Measurements from ENCODE around the gene NUDT3. TPM values are rescaled to one million over a fixed set of nuclear protein-coding genes. Genes with fewer than 3 reads are reported as not detected.
"Not testable (repeated sequence)": the region's sequence is repeated elsewhere in the genome, so short reads cannot be mapped to it uniquely, and the experiment has no call there.

The NUDT3 gene
- total and polyA plus RNA-seq, 4 donors = 3.2 to 20.2 (median 9.5) TPM

DNA sequence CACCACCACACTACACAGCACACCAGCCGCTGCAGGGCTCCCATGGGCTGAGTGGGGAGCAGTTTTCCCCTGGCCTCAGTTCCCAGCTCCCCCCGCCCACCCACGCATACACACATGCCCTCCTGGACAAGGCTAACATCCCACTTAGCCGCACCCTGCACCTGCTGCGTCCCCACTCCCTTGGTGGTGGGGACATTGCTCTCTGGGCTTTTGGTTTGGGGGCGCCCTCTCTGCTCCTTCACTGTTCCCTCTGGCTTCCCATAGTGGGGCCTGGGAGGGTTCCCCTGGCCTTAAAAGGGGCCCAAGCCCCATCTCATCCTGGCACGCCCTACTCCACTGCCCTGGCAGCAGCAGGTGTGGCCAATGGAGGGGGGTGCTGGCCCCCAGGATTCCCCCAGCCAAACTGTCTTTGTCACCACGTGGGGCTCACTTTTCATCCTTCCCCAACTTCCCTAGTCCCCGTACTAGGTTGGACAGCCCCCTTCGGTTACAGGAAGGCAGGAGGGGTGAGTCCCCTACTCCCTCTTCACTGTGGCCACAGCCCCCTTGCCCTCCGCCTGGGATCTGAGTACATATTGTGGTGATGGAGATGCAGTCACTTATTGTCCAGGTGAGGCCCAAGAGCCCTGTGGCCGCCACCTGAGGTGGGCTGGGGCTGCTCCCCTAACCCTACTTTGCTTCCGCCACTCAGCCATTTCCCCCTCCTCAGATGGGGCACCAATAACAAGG lies 147.3 kb downstream of the NUDT3 start:
- H3K27me3 ChIP-seq (ENCODE audit: control insufficient read depth in 4 of 4, insufficient read depth in 4 of 4, low read length in 3 of 4); DNase-seq (ENCODE audit: low spot score); H3K9me3 ChIP-seq (ENCODE audit: control insufficient read depth in 4 of 4, low read length in 3 of 4); H3K4me3 ChIP-seq (ENCODE audit: low read depth in 1 of 3, low read length in 3 of 3); H3K9ac ChIP-seq (ENCODE audit: low read depth in 1 of 2, low read length in 2 of 2); H3K27ac ChIP-seq (ENCODE audit: low read depth in 1 of 2, low read length in 2 of 2): not testable (repeated sequence)
- 88% methylated on average over 13 of the region's 13 CpGs for WGBS
- peaks cover 3 to 19% (median 7%) of the 10 kb centered on the region in 4 donors for H3K4me1 ChIP-seq (ENCODE audit: control insufficient read depth in 4 of 4, insufficient read depth in 4 of 4, low read length in 3 of 4)
- H3K36me3 ChIP-seq (ENCODE audit: control insufficient read depth in 4 of 4, insufficient read depth in 3 of 4, low read depth in 1 of 4, low read length in 3 of 4) = peaks cover 0 to 17% (median 6%) of the 10 kb centered on the region in 4 donors

- TF ChIP-seq YY1 (IDR thresholded peaks at IDR 0.05) (no peak), HNF4G (IDR thresholded peaks at IDR 0.05) (no peak), GABPA (IDR thresholded peaks at IDR 0.05 in 1 of 2, conservative IDR thresholded peaks at IDR 0.05 in 1 of 2) (no peak), FOXA2 (IDR thresholded peaks at IDR 0.05) (no peak), NR2F2 (IDR thresholded peaks at IDR 0.05) (no peak), SP1 (IDR thresholded peaks at IDR 0.05) (no peak), CTCF (IDR thresholded peaks at IDR 0.05; ENCODE audit: low read depth, low read length, missing input control) (no peak)
- TF ChIP-seq, protein P1, sequence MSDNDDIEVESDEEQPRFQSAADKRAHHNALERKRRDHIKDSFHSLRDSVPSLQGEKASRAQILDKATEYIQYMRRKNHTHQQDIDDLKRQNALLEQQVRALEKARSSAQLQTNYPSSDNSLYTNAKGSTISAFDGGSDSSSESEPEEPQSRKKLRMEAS (IDR thresholded peaks at IDR 0.05) = no peak
- TF ChIP-seq, protein P2, sequence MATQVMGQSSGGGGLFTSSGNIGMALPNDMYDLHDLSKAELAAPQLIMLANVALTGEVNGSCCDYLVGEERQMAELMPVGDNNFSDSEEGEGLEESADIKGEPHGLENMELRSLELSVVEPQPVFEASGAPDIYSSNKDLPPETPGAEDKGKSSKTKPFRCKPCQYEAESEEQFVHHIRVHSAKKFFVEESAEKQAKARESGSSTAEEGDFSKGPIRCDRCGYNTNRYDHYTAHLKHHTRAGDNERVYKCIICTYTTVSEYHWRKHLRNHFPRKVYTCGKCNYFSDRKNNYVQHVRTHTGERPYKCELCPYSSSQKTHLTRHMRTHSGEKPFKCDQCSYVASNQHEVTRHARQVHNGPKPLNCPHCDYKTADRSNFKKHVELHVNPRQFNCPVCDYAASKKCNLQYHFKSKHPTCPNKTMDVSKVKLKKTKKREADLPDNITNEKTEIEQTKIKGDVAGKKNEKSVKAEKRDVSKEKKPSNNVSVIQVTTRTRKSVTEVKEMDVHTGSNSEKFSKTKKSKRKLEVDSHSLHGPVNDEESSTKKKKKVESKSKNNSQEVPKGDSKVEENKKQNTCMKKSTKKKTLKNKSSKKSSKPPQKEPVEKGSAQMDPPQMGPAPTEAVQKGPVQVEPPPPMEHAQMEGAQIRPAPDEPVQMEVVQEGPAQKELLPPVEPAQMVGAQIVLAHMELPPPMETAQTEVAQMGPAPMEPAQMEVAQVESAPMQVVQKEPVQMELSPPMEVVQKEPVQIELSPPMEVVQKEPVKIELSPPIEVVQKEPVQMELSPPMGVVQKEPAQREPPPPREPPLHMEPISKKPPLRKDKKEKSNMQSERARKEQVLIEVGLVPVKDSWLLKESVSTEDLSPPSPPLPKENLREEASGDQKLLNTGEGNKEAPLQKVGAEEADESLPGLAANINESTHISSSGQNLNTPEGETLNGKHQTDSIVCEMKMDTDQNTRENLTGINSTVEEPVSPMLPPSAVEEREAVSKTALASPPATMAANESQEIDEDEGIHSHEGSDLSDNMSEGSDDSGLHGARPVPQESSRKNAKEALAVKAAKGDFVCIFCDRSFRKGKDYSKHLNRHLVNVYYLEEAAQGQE (IDR thresholded peaks at IDR 0.05) = no peak
- Histone ChIP-seq H3K9ac (ENCODE audit: low read depth in 1 of 2, low read length in 2 of 2) (no peak overlapping the region), H3K27me3 (ENCODE audit: control insufficient read depth in 4 of 4, insufficient read depth in 4 of 4, low read length in 3 of 4) (no peaks in the 10 kb centered on the region), H3K4me1 (ENCODE audit: control insufficient read depth in 4 of 4, insufficient read depth in 4 of 4, low read length in 3 of 4) (peaks cover 0 to 14% (median 7%) of the 10 kb centered on the region in 4 donors), H3K36me3 (ENCODE audit: control insufficient read depth in 4 of 4, insufficient read depth in 3 of 4, low read depth in 1 of 4, low read length in 3 of 4) (peaks cover 0 to 17% (median 6%) of the 10 kb centered on the region in 4 donors), H3K27ac (ENCODE audit: low read depth in 1 of 2, low read length in 2 of 2) (peak overlapping the region; percentile 39 to 41), H3K4me3 (ENCODE audit: low read depth in 1 of 3, low read length in 3 of 3) (no peak overlapping the region), H3K9me3 (ENCODE audit: control insufficient read depth in 4 of 4, low read length in 3 of 4) (no peaks in the 10 kb centered on the region)
- peak; percentile 61 for DNase-seq (ENCODE audit: low spot score)
- 66% methylated on average over 19 of the region's 19 CpGs for WGBS
These were observed 148.3 kb downstream of the NUDT3 start for GRCh38 chr6:34243901-34244884.
